H1 (cell line): ENCODE data around the gene MSI2. TPM values are rescaled to one million over a fixed set of nuclear protein-coding genes. Genes with fewer than 3 reads are reported as not detected.

Source experiments
- CBX8 ChIP-seq: fragments of 300-800, 300-1000 bp; sonication (generic); IDR thresholded peaks from 2 replicates; pipeline ENCODE4 v1.7.1; 2016; ENCODE audit warnings: low read depth, low read length, borderline replicate concordance
- CTBP2 ChIP-seq: IDR thresholded peaks from 2 replicates; pipeline ENCODE4 v1.7.0; 2011; ENCODE audit warnings: borderline replicate concordance, mild to moderate bottlenecking, moderate library complexity, mixed read lengths, low read length; ENCODE audit not compliant: insufficient read depth, insufficient read length
- HDAC6 ChIP-seq: IDR thresholded peaks from one replicate; pipeline ENCODE4 v1.7.1; 2012; ENCODE audit warnings: low read depth, mild to moderate bottlenecking, inconsistent platforms, low read length, moderate library complexity
- JUN ChIP-seq: IDR thresholded peaks from 2 replicates; pipeline ENCODE4 v1.6.1; 2011; ENCODE audit warnings: low read depth, mild to moderate bottlenecking, improper control_type of control experiment, low read length
- PHF8 ChIP-seq: fragments of 200-600 bp; sonication (generic); conservative IDR thresholded peaks from 2 replicates; pipeline ENCODE4 v1.7.1; 2012; ENCODE audit warnings: low read depth, mild to moderate bottlenecking, inconsistent platforms, low read length, moderate library complexity
- SP2 ChIP-seq: IDR thresholded peaks from 2 replicates; pipeline ENCODE4 v1.6.1; 2012; ENCODE audit warnings: mild to moderate bottlenecking, low read length, inconsistent platforms
- SP4 ChIP-seq: IDR thresholded peaks from 2 replicates; pipeline ENCODE4 v1.6.1; 2012; ENCODE audit warnings: low read length, inconsistent platforms
- polyA plus RNA-seq, 7 experiments: library from polyadenylated mRNA; depleted of rRNA in 3 of 7; stranded (reverse) in 5 of 7; unstranded in 2 of 7; fragments of >200 nt in 5 of 7; fragments of 200-250 nt in 2 of 7; gene quantifications; 1 replicate in 5 of 7; 2 replicates in 1 of 7; 4 replicates in 1 of 7; pipeline versions ENCODE4 v1.2.1 to v1.2.3, GENCODE V29; 2011 to 2013; ENCODE audit warnings: missing spikeins in 2 of 7, mixed read lengths in 2 of 7
- total RNA-seq: library from RNA; stranded (reverse); fragmentation: NEBNext Ultra II Directional; extraction: Animal tissue kit (Norgen Biotek cat#: 25700); gene quantifications from 2 replicates; pipeline ENCODE4 v1.2.1, GENCODE V29; 2021
- TF ChIP-seq, protein P1 (sequence below): fragments of 300-600 bp; sonication (generic); IDR thresholded peaks from 2 replicates; pipeline ENCODE4 v1.7.1; 2012; ENCODE audit warnings: low read length, moderate library complexity, mild to moderate bottlenecking, inconsistent platforms; ENCODE audit not compliant: insufficient replicate concordance
- TF ChIP-seq, protein P2 (sequence below): IDR thresholded peaks from 2 replicates; pipeline ENCODE4 v1.6.1; 2012; ENCODE audit warnings: inconsistent platforms

MSI2 gene
- total and polyA plus RNA-seq, 2 of the 8 experiments (the other 6 are each of a cell fraction or from before 2014, with no cell fraction given), result 36.7 to 80.6 TPM

DNA sequence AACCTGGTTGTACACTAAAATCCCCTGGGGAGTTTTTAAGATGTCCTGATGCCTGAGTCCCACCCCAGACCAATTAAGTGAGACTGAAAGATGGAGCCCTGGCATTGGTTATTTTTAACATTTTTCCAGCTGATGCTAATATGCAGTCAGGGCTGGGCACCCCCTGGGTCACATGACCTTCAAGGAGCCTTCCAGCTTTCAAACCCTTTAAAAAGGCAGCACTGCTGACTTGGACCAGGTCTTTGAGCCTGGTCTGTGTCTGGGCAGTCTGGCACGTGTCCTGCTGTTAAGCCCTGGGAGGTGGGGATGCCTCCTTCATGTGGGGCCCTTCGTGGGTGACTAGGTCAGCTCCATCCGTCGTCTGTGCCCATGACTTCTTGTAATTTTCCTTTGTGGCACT lies 286.2 kb downstream of the MSI2 start (continued):
- TF ChIP-seq, protein P1, sequence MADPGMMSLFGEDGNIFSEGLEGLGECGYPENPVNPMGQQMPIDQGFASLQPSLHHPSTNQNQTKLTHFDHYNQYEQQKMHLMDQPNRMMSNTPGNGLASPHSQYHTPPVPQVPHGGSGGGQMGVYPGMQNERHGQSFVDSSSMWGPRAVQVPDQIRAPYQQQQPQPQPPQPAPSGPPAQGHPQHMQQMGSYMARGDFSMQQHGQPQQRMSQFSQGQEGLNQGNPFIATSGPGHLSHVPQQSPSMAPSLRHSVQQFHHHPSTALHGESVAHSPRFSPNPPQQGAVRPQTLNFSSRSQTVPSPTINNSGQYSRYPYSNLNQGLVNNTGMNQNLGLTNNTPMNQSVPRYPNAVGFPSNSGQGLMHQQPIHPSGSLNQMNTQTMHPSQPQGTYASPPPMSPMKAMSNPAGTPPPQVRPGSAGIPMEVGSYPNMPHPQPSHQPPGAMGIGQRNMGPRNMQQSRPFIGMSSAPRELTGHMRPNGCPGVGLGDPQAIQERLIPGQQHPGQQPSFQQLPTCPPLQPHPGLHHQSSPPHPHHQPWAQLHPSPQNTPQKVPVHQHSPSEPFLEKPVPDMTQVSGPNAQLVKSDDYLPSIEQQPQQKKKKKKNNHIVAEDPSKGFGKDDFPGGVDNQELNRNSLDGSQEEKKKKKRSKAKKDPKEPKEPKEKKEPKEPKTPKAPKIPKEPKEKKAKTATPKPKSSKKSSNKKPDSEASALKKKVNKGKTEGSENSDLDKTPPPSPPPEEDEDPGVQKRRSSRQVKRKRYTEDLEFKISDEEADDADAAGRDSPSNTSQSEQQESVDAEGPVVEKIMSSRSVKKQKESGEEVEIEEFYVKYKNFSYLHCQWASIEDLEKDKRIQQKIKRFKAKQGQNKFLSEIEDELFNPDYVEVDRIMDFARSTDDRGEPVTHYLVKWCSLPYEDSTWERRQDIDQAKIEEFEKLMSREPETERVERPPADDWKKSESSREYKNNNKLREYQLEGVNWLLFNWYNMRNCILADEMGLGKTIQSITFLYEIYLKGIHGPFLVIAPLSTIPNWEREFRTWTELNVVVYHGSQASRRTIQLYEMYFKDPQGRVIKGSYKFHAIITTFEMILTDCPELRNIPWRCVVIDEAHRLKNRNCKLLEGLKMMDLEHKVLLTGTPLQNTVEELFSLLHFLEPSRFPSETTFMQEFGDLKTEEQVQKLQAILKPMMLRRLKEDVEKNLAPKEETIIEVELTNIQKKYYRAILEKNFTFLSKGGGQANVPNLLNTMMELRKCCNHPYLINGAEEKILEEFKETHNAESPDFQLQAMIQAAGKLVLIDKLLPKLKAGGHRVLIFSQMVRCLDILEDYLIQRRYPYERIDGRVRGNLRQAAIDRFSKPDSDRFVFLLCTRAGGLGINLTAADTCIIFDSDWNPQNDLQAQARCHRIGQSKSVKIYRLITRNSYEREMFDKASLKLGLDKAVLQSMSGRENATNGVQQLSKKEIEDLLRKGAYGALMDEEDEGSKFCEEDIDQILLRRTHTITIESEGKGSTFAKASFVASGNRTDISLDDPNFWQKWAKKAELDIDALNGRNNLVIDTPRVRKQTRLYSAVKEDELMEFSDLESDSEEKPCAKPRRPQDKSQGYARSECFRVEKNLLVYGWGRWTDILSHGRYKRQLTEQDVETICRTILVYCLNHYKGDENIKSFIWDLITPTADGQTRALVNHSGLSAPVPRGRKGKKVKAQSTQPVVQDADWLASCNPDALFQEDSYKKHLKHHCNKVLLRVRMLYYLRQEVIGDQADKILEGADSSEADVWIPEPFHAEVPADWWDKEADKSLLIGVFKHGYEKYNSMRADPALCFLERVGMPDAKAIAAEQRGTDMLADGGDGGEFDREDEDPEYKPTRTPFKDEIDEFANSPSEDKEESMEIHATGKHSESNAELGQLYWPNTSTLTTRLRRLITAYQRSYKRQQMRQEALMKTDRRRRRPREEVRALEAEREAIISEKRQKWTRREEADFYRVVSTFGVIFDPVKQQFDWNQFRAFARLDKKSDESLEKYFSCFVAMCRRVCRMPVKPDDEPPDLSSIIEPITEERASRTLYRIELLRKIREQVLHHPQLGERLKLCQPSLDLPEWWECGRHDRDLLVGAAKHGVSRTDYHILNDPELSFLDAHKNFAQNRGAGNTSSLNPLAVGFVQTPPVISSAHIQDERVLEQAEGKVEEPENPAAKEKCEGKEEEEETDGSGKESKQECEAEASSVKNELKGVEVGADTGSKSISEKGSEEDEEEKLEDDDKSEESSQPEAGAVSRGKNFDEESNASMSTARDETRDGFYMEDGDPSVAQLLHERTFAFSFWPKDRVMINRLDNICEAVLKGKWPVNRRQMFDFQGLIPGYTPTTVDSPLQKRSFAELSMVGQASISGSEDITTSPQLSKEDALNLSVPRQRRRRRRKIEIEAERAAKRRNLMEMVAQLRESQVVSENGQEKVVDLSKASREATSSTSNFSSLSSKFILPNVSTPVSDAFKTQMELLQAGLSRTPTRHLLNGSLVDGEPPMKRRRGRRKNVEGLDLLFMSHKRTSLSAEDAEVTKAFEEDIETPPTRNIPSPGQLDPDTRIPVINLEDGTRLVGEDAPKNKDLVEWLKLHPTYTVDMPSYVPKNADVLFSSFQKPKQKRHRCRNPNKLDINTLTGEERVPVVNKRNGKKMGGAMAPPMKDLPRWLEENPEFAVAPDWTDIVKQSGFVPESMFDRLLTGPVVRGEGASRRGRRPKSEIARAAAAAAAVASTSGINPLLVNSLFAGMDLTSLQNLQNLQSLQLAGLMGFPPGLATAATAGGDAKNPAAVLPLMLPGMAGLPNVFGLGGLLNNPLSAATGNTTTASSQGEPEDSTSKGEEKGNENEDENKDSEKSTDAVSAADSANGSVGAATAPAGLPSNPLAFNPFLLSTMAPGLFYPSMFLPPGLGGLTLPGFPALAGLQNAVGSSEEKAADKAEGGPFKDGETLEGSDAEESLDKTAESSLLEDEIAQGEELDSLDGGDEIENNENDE, result no peak
- TF ChIP-seq CTBP2, result no peak
- TF ChIP-seq SP4, result no peak
- TF ChIP-seq, protein P2, sequence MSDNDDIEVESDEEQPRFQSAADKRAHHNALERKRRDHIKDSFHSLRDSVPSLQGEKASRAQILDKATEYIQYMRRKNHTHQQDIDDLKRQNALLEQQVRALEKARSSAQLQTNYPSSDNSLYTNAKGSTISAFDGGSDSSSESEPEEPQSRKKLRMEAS, result no peak
- no peak for TF ChIP-seq HDAC6
- TF ChIP-seq PHF8, result no peak
- TF ChIP-seq SP2, result no peak
- no peak for TF ChIP-seq JUN
- TF ChIP-seq CBX8, result no peak
- TF ChIP-seq, all 59 proteins: peak for 0
